ENCODE results near the gene POU2F3.
"Not testable (repeated sequence)": the region's sequence is repeated elsewhere in the genome, so short reads cannot be mapped to it uniquely, and the experiment has no call there.

The POU2F3 gene

GRCh38 chr11:120270386-120270785 is 30.4 kb downstream of the POU2F3 start:
- H3K27ac ChIP-seq (ENCODE audit: low read depth, low read length): no peak overlapping the region
- H3K23ac ChIP-seq (ENCODE audit: low read length): no peak overlapping the region
- H2AK5ac ChIP-seq (ENCODE audit: low read length): no peak overlapping the region
- H3K79me1 ChIP-seq (ENCODE audit: low read length): no peaks in the 10 kb centered on the region
- no peak overlapping the region for H2BK15ac ChIP-seq (replicated peaks; ENCODE audit: low read depth)
- no peak overlapping the region for H4K8ac ChIP-seq (ENCODE audit: low read depth, low read length)
- H3K27me3 ChIP-seq (ENCODE audit: insufficient read depth, low read length, poor library complexity): no peaks in the 10 kb centered on the region
- no peaks in the 10 kb centered on the region for H3K36me3 ChIP-seq (ENCODE audit: control insufficient read depth, insufficient read depth, low read length)
- DNase-seq: no peak
- no peak overlapping the region for H3K18ac ChIP-seq (ENCODE audit: low read length)
- no peak overlapping the region for H3K4ac ChIP-seq (ENCODE audit: low read depth, low read length)
- H2BK120ac ChIP-seq (ENCODE audit: low read depth, low read length): no peak overlapping the region
- H4K5ac ChIP-seq (ENCODE audit: low read length): no peak overlapping the region
- H3K4me1 ChIP-seq (ENCODE audit: control insufficient read depth, low read depth, low read length): no peaks in the 10 kb centered on the region
- no peak overlapping the region for H3K4me2 ChIP-seq (ENCODE audit: low read length)
- WGBS (ENCODE audit: extremely low coverage, insufficient coverage, low lambda C conversion rate): no CpG with 5 or more reads among the region's 1 CpG
- H2BK5ac ChIP-seq (ENCODE audit: low read length): no peak overlapping the region
- no peak overlapping the region for H3K4me3 ChIP-seq (ENCODE audit: low read length)
- no peak overlapping the region for H3K56ac ChIP-seq (ENCODE audit: low read length)
- no peaks in the 10 kb centered on the region for H3K79me2 ChIP-seq (ENCODE audit: control insufficient read depth, insufficient read depth, low read length)
- no peak overlapping the region for H3K9ac ChIP-seq (ENCODE audit: low read length)

- Histone ChIP-seq H3K4me1 (ENCODE audit: control insufficient read depth, low read depth, low read length) (no peaks in the 10 kb centered on the region), H3K4me3 (ENCODE audit: low read length) (no peak overlapping the region), H3K18ac (ENCODE audit: low read length) (no peak overlapping the region), H3K4ac (ENCODE audit: low read depth, low read length) (no peak overlapping the region), H3K79me1 (ENCODE audit: low read length) (no peaks in the 10 kb centered on the region), H3K56ac (ENCODE audit: low read length) (no peak overlapping the region), H4K5ac (ENCODE audit: low read length) (no peak overlapping the region), H3K23ac (ENCODE audit: low read length) (no peak overlapping the region), H2AK5ac (ENCODE audit: low read length) (no peak overlapping the region), H3K4me2 (ENCODE audit: low read length) (no peak overlapping the region), H3K9ac (ENCODE audit: low read length) (no peak overlapping the region), H2BK120ac (ENCODE audit: low read depth, low read length) (no peak overlapping the region), H2BK5ac (ENCODE audit: low read length) (no peak overlapping the region), H3K27me3 (ENCODE audit: insufficient read depth, low read length, poor library complexity) (no peaks in the 10 kb centered on the region), H3K27ac (ENCODE audit: low read depth, low read length) (no peak overlapping the region), H3K79me2 (ENCODE audit: control insufficient read depth, insufficient read depth, low read length) (no peaks in the 10 kb centered on the region), H2BK15ac (replicated peaks; ENCODE audit: low read depth) (no peak overlapping the region), H4K8ac (ENCODE audit: low read depth, low read length) (no peak overlapping the region), H3K36me3 (ENCODE audit: control insufficient read depth, insufficient read depth, low read length) (no peaks in the 10 kb centered on the region)
- no peak for DNase-seq
- no CpG with 5 or more reads among the region's 5 CpGs for WGBS (ENCODE audit: extremely low coverage, insufficient coverage, low lambda C conversion rate)
Observed at GRCh38 chr11:120271672-120272071, 31.7 kb downstream of the POU2F3 start.

- H3K18ac ChIP-seq (ENCODE audit: low read length): no peak overlapping the region
- no peak overlapping the region for H4K8ac ChIP-seq (ENCODE audit: low read depth, low read length)
- no peak overlapping the region for H3K4ac ChIP-seq (ENCODE audit: low read depth, low read length)
- no CpG with 5 or more reads among the region's 2 CpGs for WGBS (ENCODE audit: extremely low coverage, insufficient coverage, low lambda C conversion rate)
- DNase-seq: no peak
- no peaks in the 10 kb centered on the region for H3K79me2 ChIP-seq (ENCODE audit: control insufficient read depth, insufficient read depth, low read length)
- H3K23ac ChIP-seq (ENCODE audit: low read length): no peak overlapping the region
- H3K9ac ChIP-seq (ENCODE audit: low read length): no peak overlapping the region
- H3K4me1 ChIP-seq (ENCODE audit: control insufficient read depth, low read depth, low read length): no peaks in the 10 kb centered on the region
- no peak overlapping the region for H2BK120ac ChIP-seq (ENCODE audit: low read depth, low read length)
- no peaks in the 10 kb centered on the region for H3K27me3 ChIP-seq (ENCODE audit: insufficient read depth, low read length, poor library complexity)
- H2BK15ac ChIP-seq (replicated peaks; ENCODE audit: low read depth): no peak overlapping the region
- no peak overlapping the region for H3K4me2 ChIP-seq (ENCODE audit: low read length)
- H3K27ac ChIP-seq (ENCODE audit: low read depth, low read length): no peak overlapping the region
- H4K5ac ChIP-seq (ENCODE audit: low read length): no peak overlapping the region
- H3K36me3 ChIP-seq (ENCODE audit: control insufficient read depth, insufficient read depth, low read length): no peaks in the 10 kb centered on the region
- H3K4me3 ChIP-seq (ENCODE audit: low read length): no peak overlapping the region
- H3K56ac ChIP-seq (ENCODE audit: low read length): no peak overlapping the region
- no peaks in the 10 kb centered on the region for H3K79me1 ChIP-seq (ENCODE audit: low read length)
- H2AK5ac ChIP-seq (ENCODE audit: low read length): no peak overlapping the region
- no peak overlapping the region for H2BK5ac ChIP-seq (ENCODE audit: low read length)
Observed at GRCh38 chr11:120272303-120272702, 32.4 kb downstream of the POU2F3 start.

GRCh38 chr11:120273432-120273831 is 33.5 kb downstream of the POU2F3 start:
- Histone ChIP-seq H4K8ac (ENCODE audit: low read depth, low read length) (no peak overlapping the region), H3K79me2 (ENCODE audit: control insufficient read depth, insufficient read depth, low read length) (no peaks in the 10 kb centered on the region), H3K56ac (ENCODE audit: low read length) (no peak overlapping the region), H2BK120ac (ENCODE audit: low read depth, low read length) (no peak overlapping the region), H3K23ac (ENCODE audit: low read length) (no peak overlapping the region), H4K5ac (ENCODE audit: low read length) (no peak overlapping the region), H3K27ac (ENCODE audit: low read depth, low read length) (no peak overlapping the region), H3K36me3 (ENCODE audit: control insufficient read depth, insufficient read depth, low read length) (no peaks in the 10 kb centered on the region), H3K27me3 (ENCODE audit: insufficient read depth, low read length, poor library complexity) (no peaks in the 10 kb centered on the region), H3K79me1 (ENCODE audit: low read length) (no peaks in the 10 kb centered on the region), H3K4me2 (ENCODE audit: low read length) (no peak overlapping the region), H3K9ac (ENCODE audit: low read length) (no peak overlapping the region), H2BK5ac (ENCODE audit: low read length) (no peak overlapping the region), H2BK15ac (replicated peaks; ENCODE audit: low read depth) (no peak overlapping the region), H3K4ac (ENCODE audit: low read depth, low read length) (no peak overlapping the region), H2AK5ac (ENCODE audit: low read length) (no peak overlapping the region), H3K18ac (ENCODE audit: low read length) (no peak overlapping the region), H3K4me1 (ENCODE audit: control insufficient read depth, low read depth, low read length) (no peaks in the 10 kb centered on the region), H3K4me3 (ENCODE audit: low read length) (no peak overlapping the region)
- whole genome bisulfite sequencing (ENCODE audit: extremely low coverage, insufficient coverage, low lambda C conversion rate): no CpG with 5 or more reads among the region's 2 CpGs
- no peak for DNase-seq

GRCh38 chr11:120273956-120274355 is 34.0 kb downstream of the POU2F3 start:
- H3K4me1 ChIP-seq (ENCODE audit: control insufficient read depth, low read depth, low read length); DNase-seq; H3K4me2 ChIP-seq (ENCODE audit: low read length); H3K56ac ChIP-seq (ENCODE audit: low read length); H2BK120ac ChIP-seq (ENCODE audit: low read depth, low read length); H3K4me3 ChIP-seq (ENCODE audit: low read length); H3K23ac ChIP-seq (ENCODE audit: low read length); H3K79me1 ChIP-seq (ENCODE audit: low read length); H4K5ac ChIP-seq (ENCODE audit: low read length); H3K9ac ChIP-seq (ENCODE audit: low read length); H3K79me2 ChIP-seq (ENCODE audit: control insufficient read depth, insufficient read depth, low read length); H4K8ac ChIP-seq (ENCODE audit: low read depth, low read length); H3K4ac ChIP-seq (ENCODE audit: low read depth, low read length); H3K36me3 ChIP-seq (ENCODE audit: control insufficient read depth, insufficient read depth, low read length); H3K18ac ChIP-seq (ENCODE audit: low read length); H3K27me3 ChIP-seq (ENCODE audit: insufficient read depth, low read length, poor library complexity); H2BK15ac ChIP-seq (replicated peaks; ENCODE audit: low read depth); H2BK5ac ChIP-seq (ENCODE audit: low read length); H3K27ac ChIP-seq (ENCODE audit: low read depth, low read length); H2AK5ac ChIP-seq (ENCODE audit: low read length): not testable (repeated sequence)
- WGBS (ENCODE audit: extremely low coverage, insufficient coverage, low lambda C conversion rate): no CpG with 5 or more reads among the region's 2 CpGs

GRCh38 chr11:120279502-120279901 is 39.6 kb downstream of the POU2F3 start:
- Histone ChIP-seq H4K8ac (ENCODE audit: low read depth, low read length) (no peak overlapping the region), H4K5ac (ENCODE audit: low read length) (no peak overlapping the region), H3K79me1 (ENCODE audit: low read length) (no peaks in the 10 kb centered on the region), H2BK120ac (ENCODE audit: low read depth, low read length) (no peak overlapping the region), H2AK5ac (ENCODE audit: low read length) (no peak overlapping the region), H3K18ac (ENCODE audit: low read length) (no peak overlapping the region), H3K36me3 (ENCODE audit: control insufficient read depth, insufficient read depth, low read length) (no peaks in the 10 kb centered on the region), H3K56ac (ENCODE audit: low read length) (no peak overlapping the region), H3K4me3 (ENCODE audit: low read length) (no peak overlapping the region), H3K27ac (ENCODE audit: low read depth, low read length) (no peak overlapping the region), H3K4ac (ENCODE audit: low read depth, low read length) (no peak overlapping the region), H3K9ac (ENCODE audit: low read length) (no peak overlapping the region), H3K27me3 (ENCODE audit: insufficient read depth, low read length, poor library complexity) (no peaks in the 10 kb centered on the region), H3K4me1 (ENCODE audit: control insufficient read depth, low read depth, low read length) (no peaks in the 10 kb centered on the region), H3K4me2 (ENCODE audit: low read length) (no peak overlapping the region), H2BK5ac (ENCODE audit: low read length) (no peak overlapping the region), H3K79me2 (ENCODE audit: control insufficient read depth, insufficient read depth, low read length) (no peaks in the 10 kb centered on the region), H3K23ac (ENCODE audit: low read length) (no peak overlapping the region), H2BK15ac (replicated peaks; ENCODE audit: low read depth) (no peak overlapping the region)
- no CpG with 5 or more reads among the region's 5 CpGs for WGBS (ENCODE audit: extremely low coverage, insufficient coverage, low lambda C conversion rate)
- DNase-seq: no peak

Data from mesendoderm (in vitro differentiated cells).